NK-92 (cell line): ENCODE measurements around the gene SNAPC3.

Source experiments
- DNase-seq: peaks from one replicate; lab custom pipeline; 2025; ENCODE audit not compliant: unreplicated experiment; lab: John Stamatoyannopoulos, UW

The SNAPC3 gene

DNA sequence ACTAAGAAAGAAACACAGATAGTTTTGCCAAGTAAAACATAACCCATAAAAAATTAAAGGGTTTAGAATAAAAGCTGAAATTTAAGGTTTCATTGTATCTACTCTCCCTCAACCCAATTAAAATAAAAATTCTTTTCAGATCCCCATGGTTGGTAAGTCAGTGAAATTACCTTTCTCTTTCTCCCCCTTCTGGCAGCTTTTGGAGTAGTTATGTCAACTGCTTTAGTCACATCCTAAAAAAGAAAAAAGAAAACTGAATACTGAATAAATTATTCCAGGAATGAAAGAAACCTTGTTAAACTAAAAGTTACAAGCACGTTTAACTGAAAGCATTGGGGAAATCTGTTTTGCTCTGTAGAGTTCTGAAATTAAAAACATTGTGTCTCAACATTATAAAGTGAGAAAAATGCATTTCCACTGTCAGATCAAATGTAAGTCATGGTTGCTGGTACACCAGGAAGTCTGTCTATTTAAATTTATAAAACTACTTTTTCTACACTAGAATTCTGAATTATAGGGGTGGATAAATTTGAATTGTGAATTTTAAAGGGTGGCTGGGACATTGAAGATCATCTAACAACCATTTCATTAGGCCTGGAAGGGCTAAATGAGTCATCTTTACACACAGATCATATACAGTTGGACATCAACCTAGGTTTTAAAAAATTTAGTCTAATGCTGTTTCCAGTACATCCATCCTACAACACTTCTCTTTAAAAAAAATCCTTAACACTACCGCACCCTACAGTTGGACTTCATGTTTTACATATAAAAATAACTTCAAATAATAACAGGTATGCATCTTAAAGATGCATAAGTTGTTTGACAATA lies 63.4 kb downstream of the SNAPC3 start:
- no peak for DNase-seq

DNA sequence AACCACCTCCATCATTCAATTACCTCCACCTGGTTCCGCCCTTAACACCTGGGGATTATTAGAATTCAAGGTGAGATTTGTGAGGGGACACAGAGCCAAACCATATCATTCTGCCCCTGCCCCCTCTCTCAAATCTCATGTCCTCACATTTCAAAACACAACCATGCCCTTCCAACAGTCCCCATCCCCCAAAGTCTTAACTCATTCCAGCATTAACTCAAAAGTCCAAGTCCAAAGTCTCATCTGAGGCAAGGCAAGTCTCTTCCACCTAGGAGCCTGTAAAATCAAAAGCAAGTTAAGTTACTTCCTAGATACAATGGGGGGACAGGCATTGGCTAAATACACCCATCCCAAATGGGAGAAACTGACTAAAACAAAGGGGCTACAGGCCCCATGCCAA lies 69.3 kb downstream of the SNAPC3 start:
- no peak for DNase-seq

DNA sequence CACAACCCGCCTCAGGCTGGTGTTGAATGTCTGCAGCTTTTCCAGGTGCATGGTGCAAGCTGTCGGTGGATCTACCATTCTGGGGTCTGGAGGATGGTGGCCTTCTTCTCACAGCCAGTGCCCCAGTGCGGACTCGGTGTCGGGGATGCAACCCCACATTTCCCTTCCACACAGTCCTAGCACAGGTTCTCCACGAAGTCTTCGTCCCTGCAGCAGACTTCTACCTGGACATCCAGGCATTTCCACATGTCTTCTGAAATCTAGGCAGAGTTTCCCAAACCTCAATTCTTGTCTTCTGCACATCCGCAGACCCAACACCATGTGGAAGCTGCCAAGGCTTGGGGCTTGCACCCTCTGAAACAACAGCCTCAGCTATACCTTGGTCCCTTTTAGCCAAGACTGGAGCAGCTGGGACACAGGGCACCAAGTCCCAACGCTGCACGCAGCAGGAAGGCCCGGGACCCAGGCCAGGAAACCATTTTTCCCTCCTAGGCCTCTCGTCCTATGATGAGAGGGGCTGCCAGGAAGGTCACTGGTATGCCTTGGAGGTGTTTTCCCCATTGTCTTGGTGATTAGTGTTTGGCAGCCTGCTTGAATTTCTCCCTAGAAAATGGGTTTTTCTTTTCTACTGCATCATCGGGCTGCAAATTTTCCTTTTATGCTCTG lies 69.9 kb downstream of the SNAPC3 start:
- DNase-seq: no peak

DNA sequence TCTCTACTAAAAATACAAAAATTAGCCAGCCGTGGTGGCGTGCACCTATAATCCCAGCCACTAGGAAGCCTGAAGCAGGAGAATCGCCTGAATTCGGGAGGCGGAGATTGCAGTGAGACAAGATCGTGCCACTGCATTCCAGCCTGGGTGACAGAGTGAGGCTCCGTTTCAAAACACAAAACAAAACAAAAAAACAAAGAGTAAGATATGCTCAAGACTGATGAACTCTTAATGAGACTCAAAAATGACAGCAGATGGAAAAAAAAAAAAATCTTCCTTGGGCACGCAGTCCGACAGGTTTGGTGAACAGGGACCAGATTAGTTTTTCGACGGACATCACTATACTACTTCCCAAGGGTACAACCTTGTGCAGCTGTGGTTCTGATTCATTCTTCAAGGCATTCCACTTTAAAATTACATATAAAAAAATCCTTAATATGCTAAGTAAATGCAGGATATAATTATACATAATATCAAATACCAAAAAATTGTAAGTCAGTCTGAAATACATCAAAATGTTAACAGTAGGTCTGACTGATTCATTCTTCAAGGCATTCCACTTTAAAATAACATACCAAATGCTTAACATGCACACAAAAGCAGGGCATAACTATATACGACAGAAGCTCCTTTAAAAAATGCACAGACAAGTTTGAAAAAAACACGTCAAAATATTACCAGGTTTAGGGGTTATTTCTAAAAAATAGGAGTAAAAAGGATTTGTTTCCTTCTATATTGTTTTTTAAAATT lies 75.7 kb downstream of the SNAPC3 start:
- DNase-seq: no peak

DNA sequence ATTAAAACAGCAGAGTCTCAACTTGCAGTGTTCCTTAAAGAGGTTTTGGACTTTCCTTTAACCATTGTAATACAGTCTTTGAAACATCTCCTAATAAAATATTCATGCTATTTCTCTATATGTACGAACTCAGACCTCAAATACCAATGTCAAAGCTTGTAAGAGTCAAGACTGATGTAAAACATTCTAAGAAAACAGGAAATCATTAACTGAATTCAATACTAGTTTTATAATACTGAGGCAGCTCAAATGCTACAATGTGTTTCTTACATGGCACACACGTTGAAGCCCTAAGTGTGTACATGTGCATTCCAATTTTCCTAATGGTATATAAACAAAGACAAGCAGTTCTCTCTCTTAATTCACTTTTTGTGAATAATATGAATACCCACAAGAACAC lies 76.5 kb downstream of the SNAPC3 start:
- DNase-seq: no peak

DNA sequence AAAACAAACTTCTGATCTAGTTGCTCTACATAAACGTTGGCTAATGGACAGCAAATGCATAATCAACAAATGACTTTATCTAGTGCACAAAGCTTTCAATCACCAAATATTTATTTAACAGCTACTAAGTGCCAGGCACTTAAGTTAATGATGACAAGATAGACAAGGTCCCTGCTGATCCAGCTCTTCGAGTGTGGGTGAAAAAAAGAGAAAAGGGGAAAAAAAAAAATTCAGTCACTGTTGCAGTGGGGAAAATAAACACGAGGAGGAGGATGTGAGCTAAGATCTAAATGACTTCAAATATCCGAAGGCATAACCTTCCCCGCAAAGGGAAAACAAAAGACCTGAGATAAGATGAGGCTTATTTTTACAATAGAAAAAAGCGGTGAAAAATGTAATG lies 78.5 kb downstream of the SNAPC3 start:
- no peak for DNase-seq

DNA sequence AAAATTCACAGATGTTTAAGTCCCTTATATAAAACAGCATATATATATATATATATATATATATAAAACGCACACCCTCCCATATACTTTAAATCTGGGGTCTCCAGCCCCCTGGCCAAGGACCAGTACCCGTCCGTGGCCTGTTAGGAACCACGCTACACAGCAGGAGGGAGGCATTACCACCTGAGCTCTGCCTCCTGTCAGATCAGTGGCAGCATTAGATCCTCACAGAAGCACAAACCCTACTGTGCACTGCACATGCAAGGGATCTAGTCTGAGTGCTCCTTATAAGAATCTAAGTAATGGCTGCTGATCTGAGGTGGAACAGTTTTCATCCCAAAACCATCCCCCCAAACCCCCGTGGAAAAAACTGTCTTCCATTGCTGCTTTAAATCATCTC lies 79.1 kb downstream of the SNAPC3 start:
- DNase-seq: no peak

DNA sequence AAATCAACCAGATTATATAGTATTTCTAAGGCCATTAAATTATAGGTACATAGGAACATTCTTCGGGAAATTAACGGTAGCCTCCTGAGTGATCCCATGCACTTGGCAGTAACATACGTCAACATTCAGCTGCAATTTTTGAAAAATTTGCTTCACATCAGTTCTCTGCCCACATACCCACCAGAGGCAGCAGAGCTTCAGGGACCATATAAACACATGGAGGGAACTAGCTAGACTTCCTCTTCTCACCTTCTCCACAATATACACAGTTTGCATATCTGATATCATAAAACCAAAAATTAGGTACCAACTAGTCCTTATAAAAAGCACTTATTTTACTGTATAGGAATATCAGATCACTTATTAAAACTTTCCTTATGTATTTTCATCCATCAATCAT lies 83.2 kb downstream of the SNAPC3 start:
- DNase-seq: no peak

DNA sequence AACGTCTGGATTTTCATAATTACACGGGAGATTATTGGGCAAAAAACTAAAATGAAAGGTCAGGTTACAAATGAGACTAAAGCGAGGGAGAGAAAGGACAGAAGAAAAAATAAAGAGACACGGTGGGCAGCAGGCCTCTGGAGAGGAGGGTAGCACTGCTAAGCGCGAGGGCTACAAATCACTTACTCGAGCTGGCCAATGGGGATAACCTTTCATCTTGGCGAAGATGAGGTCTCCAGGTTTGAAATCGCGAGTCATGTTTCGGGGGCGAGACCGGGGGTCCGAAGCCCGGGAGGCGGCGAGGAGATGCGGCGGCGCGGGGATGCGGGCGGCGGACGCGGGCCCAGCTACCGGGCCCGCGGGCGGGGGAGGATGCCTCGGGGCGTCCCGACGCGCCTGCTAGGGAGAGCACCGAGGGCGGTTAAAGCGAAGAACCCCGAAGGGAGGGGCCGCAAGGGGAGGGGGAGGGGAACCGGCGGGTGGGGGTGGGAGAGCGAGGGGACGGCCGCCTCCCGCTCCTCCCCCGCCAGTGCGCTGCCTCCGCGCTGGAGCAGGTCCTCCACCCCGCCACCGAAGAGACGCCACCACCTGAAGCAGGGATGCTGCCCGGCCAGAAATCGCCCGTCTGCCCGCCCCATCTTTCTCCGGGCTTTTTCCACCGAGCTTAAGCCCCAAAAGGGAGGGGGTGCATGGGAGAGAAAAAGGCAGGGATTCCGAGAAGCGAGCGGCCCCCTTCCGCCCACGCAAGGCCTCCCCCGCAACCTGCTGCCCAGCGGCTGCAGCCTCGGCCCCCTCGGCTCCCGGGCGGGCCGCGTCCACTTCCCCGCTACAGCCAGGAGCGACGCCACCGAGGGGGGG lies 87.5 kb downstream of the SNAPC3 start:
- DNase-seq: no peak

DNA sequence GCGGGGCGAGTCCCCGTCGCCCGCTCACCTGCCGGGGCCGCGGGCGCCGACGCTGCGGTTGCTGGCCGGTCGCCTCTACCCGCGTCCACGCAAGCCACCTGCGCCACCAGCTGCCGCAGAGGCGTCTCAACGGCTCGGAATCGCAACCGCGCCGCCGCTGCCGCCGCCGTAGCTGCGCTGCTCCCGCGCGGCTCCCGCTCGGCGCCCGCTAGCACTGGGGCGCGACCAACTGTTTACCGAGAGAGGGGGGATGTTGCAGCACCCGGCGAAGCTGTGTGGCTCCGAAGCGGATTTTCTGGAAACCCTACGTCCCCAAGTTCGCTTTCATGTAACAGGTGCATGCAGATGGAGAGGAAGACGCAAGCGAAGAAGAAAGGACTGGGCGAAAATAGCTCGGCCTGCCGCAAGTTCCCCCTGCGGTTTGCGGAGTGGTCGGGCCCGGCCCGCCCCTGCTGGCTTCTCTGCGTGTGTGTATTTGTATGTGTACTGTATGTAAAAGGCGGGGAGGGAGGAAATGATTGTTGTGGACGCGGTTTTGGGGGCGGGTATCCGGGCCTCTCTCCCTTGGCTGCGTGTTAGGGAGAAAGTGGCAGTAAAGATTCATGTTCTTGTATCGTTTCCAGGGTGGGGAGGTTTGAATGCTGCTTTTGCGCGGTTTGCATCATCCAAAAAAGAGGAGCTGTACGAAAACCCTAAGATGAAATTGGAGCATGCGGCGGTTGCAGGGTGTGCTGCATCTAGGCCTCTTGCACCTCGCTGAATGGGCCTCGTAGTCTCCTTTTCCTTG lies 88.3 kb downstream of the SNAPC3 start, which contains the start of gene PSIP1:
Gene PSIP1, minus strand, starts transcription at position 182 of the 787 bp plus-strand sequence. CDS start 782 bp downstream, outside the sequence.
- DNase-seq: peak; percentile 19
